DMS 273 treated with DMSO at 0.1 percent for 48 hours (cell line): ENCODE measurements around the gene TEP1.
A peak's percentile ranks its signal among the peaks of the same experiment; 100 is the strongest.

ENCODE experiments used
- DNase-seq: peaks from one replicate; lab custom pipeline; 2025; lab: John Stamatoyannopoulos, UW

TEP1 gene

DNA sequence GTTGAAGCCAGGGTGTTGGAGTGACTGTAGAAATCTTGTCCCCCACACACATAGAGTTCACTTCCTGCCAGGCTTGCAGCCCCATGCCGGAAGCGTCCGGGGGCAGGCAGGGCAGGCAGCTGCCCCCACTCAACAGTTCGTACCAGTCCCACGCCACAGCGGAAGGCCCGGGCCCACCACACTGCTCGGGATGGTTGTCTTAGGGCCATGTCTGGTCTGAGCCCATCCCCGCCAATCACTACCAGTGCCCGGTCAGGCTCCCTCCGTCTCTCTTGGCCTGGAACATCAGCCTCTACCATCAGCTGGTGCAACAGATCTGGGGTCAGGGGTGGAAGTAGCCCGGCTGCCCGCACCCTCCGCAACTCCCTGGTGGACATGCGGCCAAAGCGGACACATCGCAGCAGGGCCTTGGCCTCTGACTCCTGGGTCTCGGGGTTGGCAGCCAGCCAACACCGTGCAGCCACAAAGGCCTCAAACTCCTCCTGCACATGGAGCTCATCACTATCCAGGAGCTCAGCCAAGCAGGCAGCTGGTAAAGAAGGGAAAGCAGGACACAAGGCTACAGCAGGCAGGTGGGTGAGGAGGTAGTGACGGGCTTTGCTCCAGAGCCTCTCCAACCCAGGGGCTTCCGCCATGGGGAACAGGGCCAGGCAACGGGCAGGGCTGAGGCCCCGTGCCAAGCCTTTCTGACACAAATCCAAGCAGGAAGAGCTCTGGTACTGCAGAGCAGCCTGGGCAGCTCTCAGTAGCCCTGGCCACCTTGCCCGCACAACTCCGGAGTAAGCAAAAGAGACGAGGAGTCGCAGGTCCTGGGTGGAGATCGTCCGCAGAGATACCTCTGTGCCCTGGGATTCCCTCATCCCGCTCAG is 16.7 kb upstream of the TEP1 start:
- no peak for DNase-seq

DNA sequence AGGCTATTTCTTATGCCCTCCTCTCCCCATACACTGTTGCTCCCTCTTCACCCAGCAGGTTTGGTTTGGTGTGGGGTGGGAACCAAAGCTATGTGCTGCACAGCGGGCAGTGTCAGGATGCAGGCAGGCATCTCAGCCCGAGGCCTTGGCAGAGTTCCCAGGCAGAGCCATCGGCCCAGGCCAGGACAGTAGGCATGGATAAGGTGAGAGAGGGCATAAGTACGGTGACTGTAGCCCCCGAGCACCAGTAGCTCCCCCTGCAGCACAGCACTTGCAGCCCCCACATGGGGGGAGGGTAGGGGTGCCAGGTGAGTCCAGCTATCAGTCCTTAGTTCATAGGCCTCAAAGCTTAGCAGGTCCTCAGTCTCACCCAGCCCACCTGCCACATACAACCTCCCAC is 15.5 kb upstream of the TEP1 start:
- DNase-seq, result no peak

GRCh38 chr14:20428010-20428365 is 14.7 kb upstream of the TEP1 start:
- DNase-seq, result no peak

DNA sequence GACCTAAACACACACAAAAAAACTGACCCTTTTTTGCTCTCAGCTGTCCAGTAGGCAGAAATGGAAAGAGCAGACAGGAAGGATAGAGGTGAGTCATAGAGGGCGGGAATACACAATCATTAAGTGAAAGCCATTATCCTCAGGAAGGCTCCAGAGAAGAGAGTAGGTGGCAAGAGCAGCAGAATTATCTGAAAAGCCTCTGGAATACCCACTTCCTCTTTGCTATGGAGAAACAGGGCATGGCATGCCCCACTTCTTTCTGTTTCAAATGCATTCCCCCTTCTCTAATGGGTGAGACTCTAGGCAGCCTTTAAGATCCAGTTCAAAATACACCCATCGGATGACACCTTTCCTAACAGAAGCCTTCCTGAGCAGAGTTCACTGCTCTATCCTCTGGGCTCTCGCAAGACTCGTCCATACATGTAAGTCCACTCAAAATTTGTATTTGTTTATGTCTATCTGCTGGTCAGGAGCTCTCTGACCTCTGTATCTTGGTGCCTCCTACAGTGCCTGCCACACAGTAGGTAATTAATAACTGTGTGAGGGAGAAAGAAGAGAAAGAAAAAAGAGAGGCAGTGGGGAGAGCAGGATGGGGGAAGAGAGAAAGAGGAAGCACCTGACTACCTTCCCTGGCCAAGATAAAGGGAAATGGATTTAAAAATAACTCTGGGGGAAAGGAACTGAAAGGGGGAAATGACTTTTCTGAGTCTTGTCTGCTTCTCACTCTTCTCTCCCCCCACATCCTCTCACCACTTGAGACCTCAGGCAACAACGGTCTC is 14.1 kb upstream of the TEP1 start:
- no peak for DNase-seq

DNA sequence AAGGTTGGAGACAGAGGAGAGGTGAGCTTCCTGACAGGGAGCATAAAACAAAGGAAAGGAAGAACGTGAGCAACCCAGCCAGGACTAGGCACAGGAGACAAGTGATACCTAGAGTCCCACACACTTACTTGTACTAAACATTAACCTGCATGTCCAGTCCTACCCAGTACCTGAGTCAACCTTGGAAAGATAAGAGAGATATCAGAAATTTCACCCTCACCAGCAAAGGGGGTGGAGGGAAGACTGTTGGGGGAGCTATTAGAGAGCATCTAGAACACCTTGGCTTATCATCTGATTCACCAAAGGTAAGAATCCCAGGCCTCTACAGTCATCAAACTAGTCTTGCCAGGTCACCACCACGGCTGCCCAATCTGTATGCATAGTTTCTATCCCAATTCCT is 11.6 kb upstream of the TEP1 start:
- DNase-seq, result no peak

DNA sequence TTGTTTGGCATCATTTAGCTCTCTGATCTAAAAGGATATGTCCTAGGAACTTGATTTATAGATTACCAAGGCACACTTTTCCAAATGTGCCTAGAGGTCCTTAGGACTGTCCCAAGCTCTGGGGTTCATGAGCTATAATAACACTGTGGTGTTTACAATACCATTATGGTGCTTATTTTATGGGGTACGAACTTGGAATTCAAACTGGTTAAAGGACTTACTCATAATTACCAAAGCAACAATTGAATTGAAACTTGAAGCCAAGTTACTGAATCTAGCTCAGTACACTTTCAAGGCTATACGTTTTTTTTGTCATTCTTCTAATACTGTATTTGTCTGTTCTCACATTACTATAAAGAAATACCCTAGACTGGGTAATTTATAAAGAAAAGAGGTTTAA is 9.6 kb upstream of the TEP1 start:
- DNase-seq, result no peak

DNA sequence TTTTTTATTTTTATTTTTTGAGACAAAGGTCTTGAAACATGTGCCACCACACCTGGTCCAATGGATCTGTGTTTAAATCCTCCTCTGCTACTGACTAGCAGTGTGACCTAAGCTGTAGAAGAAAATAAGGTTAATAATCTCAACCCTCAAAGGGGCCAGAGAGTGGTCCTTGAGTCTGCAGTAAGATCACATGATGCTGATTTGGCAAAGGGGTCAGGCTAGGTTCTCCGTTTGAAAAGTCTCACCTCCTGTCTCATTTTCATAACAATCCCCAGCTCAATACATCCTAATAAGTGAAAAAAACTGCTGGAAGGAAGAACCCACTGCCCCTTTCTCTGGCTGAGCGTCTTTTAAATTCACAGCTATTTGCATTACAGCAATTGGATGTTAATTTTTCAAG is 8.0 kb upstream of the TEP1 start:
- DNase-seq, result no peak

GRCh38 chr14:20419419-20419818 is 6.1 kb upstream of the TEP1 start:
- no peak for DNase-seq

DNA sequence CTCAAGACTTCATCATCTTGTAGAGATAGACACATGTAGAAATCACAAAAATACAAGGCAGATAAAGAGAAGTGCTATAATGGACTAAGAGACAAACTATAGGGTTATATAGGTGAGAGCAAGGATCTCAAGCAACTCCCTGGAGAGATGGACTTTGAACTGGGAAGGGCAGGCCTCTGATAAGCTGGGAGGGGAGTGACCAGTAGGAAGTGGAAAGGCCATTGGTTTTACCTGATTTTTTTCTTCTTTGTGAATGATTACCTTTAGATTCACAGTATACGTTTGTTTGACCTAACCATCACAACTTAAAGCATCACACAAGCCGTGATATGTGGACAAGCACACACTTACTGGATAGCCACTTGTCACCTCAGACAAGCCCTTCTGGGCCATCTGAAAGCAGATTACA is 5.2 kb upstream of the TEP1 start:
- no peak for DNase-seq

- DNase-seq, result no peak
These were observed 4.2 kb upstream of the TEP1 start for GRCh38 chr14:20417250-20418186.

DNA sequence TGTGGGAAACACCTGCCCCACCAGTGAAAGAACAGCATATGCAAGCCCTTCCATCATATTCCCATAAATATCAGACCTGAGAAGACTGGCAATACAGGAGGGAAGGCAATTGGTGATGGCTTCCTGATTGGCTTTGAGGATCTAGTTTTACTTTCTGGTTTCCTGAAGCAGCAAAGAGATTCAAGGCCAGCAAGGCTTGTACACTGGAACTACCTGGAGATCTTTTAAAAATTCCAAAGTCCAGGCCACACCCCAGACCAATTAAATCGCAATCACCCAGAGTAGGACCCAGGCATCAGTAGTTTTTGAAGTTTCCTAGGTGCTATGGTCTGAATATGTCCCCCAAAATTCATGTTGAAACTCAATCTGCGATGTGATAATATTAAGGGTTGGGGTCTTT is 2.9 kb upstream of the TEP1 start:
- no peak for DNase-seq

DNA sequence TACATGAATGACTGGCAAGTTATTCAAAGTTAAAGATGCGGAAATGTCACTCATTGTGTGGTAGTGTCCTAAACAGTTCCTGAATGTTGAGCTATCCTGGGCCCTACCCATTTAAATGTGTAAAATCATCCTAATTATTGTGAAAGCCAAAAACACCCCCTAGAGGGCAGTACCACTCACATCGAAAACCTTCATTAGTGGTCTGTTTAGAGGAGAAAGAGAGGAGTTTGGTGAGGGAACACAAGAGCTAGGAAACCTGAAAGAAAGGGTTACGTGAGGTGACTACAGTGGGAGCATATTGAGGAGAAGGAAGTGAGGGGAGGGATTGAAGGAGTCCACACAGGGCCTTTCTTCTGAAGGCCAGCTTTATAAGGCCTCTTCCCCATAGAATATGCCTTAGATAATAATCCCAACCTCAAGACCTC is 2.5 kb upstream of the TEP1 start:
- DNase-seq, result peak; percentile 31

GRCh38 chr14:20413744-20414082 is 412 bp upstream of the TEP1 start:
- no peak for DNase-seq

DNA sequence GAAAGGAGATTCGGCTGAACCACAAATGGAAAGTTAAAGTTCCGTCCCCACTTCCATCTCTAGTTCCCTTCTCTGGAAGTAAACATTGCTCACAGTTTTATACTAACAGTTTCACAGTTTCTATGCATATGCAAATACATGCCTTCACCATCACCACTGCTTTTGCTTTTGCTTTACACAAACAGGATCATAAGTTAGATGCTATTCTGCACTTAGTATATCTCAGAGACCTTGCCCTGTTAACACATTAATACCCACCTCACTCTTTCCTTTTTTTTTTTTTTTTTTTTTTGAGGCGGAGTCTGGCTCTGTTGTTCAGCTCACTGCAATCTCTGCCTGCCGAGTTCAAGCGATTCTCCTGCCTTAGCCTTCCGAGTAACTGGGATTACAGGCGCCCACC is 890 bp downstream of the TEP1 start:
- no peak for DNase-seq

- DNase-seq, result no peak
These were observed 4.1 kb downstream of the TEP1 start for GRCh38 chr14:20409226-20409625.

- no peak for DNase-seq
These were observed 9.8 kb downstream of the TEP1 start for GRCh38 chr14:20403521-20403920.

DNA sequence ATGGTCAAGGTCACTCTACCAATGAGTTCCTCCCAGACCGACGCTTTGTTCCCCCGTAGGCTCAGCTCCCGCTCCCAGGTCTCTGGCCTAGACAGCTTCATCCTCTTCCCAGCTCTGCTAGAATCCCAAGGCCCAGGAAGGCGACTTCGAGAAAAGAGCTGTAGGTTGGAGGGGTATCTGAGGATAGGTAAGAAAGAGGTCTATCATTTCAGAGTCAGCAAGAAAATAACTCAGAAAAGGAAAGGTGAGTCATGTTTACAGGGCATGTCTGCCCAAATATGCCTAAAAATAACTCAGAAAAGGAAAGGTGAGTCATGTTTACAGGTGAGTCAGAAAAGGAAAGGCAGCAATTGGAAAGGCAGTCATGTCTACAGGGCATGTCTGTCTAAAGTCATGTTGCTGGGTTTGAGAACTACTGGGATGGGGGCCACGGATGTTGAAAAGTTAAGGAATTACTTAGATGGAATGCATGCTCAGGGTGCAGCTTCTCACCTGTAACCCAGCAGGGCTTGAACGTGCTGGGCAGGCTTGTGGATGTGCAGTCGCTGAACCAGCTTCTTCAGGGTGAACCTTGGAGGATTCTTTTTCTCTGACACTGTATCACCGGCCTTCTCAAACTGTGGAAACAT is 12.2 kb downstream of the TEP1 start:
- no peak for DNase-seq

- DNase-seq, result no peak
These were observed 12.7 kb downstream of the TEP1 start for GRCh38 chr14:20400589-20400964.

DNA sequence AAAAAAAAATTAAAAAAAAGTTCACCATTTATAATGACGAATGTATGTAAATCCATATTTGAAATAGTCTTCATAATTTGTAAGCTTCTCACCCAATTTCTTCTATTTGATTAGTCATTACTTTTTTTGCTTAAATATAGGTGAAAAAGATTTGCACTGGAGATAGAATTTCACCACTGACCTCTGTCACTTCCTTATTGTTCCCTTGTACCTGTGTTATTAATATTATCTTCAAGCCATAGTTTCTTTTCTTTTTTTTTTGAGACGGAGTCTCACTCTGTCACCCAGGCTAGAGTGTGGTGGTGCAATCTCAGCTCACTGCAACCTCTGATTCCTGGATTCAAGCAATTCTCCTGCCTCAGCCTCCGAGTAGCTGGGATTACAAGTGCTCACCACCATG is 15.8 kb downstream of the TEP1 start:
- no peak for DNase-seq

DNA sequence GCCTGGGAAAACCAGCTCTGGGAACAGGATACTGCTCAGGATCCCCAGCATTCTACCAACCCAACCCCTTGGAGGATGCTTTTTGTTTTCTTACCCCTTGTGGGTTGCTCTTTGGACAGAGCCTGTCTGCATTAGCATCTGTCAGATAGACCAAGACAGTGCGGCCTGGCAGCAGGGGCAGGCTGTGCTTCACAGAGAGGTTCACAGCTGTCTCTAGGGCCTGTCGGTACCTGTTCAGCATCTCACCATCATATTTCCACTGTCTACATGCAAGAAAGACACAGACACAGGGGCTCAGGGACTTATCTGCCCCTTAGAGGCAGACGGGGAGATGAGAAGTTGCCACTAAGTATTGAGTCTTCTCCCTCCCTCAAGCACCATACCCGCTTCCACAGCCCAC is 21.8 kb downstream of the TEP1 start:
- no peak for DNase-seq

- DNase-seq, result no peak
These were observed 25.1 kb downstream of the TEP1 start for GRCh38 chr14:20388159-20388558.

GRCh38 chr14:20387576-20387975 is 25.7 kb downstream of the TEP1 start:
- no peak for DNase-seq
